GM19035 (cell line): ENCODE results near the gene E2F3.
A peak's percentile ranks its signal among the peaks of the same experiment; 100 is the strongest.

ENCODE experiments used
- ATAC-seq: cut with Tn5 transposase; IDR thresholded peaks from one replicate; pipeline ENCODE4 v1.9.1; 2021; ENCODE audit not compliant: unreplicated experiment

The E2F3 gene

DNA sequence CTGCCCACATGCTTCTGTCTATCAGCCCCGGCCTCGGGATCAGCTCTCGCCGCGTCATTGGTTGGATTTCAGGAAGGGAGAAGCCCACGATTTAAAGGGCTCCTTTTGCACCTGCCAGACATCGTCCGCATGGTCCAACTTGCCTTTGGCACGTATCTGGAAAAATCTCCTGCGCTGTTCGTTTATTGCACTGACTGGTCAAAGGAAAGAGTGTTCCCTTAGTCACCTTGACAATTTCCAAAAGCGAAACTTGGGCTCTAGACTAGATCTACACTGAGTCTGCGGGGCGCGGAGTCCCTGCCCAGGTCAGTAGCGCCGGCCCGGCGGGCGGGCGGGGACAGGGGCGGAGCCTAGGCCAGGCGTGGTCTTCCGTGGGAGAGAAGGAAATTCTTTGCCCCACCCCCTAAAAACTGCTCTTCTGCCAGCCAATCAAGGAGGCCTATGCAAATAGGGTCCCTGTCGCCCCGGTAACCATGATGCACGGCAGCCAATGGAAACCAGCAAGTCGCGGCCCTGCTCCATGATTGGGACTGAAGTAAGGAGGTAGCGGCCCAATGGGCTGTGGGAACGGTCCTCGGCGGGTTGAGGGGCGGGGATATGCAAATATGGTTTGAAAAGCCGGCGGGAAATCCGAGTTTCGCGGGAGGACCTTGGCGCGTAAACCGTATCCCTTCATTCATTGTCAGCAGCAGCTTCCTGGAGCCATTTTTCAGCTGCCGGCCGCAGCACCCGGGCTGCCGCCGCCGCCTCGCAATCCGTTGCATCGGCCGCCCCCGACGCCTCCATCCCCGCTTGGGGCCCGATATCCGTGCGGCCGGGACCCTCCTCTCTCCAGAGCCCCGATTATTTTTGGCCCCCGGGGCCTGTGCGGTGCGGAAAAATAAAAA, at the start of gene E2F3:
Gene E2F3 (plus strand): TSS at position 675 of the 887 bp plus-strand sequence. CDS start 354 bp downstream, outside the sequence.
- peak; percentile 80 for ATAC-seq

DNA sequence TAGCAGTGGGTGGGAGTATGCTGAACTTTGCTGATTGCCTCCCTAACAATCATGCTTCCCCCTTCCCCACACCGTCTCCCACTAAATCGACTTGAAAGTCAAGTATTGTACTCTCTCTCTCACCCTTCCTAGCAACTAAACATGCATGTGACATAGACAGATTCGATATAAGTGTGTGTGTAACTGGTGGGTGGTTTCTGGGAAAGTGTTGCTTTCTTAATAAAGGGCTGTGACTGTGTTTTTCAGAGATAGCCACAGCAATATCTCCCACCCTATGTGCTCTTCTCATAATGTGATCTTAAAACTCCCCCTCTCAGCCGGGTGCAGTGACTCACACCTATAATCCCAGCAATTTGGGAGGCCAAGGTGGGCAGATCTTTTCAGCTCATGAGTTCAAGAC, 49.3 kb upstream of the E2F3 start:
- no peak for ATAC-seq

DNA sequence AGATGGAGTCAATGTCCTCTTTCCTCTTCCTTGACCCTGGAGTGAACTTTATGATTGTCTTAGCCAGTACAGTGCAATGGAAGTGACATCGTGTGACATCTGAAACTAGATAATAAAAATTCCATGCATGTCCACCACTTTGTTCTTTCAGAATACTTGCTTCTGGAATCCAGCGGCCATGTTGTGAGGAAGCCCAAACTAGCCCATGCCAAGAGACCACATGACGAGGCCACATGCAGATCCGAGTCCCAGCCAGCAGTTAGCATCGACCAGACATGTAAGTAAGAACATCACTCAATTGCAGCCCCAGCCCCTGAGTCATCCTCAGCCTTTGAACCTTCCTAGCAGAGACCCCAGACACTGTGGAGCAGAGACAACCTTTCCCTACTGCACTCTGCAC, 48.5 kb upstream of the E2F3 start:
- ATAC-seq, result no peak

DNA sequence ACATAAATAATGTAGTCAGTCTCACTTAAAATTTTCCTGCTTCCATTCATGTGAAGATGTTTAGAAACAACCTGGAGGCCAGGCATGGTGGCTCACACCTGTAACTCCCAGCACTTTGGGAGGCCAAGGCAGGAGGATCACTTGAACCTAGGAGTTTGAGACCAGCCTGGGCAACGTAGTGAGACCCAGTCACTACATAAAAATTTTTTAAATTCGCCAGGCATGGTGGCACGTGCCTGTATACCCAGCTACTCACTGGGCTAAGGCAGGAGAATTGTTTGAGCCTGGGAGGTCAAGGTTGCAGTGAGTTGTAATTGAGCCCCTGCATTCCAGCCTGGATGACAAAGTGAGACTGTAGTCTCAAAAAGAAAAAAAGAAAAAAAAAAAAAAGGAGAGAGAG, 47.3 kb upstream of the E2F3 start:
- ATAC-seq, result no peak

DNA sequence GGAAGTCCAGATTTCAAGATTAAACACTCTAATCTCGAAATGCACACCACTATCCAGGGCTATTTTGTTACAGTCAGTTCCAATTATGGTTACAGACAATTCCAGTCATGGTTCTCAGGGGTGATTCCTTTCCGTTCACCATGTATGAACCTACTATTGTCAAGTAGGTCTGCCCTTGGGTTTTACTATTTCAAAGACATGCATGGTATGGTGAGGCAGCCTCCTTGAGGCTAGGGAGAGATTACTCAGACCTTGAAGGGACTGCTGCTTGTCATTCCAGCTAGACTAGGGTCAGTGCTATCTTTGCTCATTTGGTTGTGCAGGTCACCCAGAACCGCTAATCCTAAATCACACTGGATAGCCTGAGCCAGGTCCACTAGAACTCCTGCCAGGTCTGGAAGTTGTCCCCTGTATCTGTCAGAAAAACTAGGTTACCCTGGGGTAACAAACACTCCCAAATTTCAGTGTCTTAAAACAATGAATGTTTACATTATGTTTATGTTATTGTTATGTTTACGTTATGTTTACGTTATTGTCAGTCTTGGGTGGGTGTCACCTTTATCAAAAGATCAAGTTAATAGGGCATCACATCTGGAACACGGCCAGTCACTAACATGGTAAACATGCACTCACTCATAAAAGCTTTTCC, 41.1 kb upstream of the E2F3 start:
- no peak for ATAC-seq

DNA sequence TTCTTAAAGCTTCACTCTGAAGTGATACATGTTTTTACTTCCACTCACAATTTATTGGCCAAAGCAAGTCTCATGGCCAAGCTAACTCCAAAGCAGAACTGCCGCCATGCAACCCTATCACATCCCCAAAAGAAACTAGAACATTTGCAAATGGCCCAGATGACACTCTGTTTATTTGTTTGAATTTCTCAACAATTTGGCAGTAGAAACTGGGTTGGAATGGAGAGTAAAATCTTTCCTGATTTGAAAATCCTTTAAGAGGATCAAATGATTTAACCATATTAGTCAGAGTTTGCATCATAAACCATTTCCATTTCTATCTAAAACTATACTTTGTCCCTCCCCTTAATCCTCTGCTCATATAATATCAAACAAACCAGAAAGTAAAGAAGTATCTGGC, 39.1 kb upstream of the E2F3 start:
- no peak for ATAC-seq

DNA sequence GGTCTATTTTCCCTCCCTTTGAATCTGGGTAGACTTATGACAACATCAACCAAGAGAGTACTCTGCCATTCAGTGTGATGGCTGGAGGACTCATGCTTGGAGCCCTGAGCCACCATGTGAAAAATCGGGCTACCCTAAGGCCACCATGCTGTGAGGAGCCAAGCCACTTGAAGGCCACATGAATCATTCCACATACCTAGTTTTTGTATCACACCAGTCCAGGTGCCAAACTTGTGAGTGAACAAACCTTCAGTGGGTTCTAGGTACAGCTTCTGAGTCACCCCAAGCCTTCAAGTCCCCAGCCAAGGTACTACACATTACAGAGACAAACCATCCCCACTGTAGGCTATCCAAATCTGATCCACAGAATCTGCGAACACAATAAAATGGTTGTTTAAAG, 37.4 kb upstream of the E2F3 start:
- ATAC-seq, result no peak

DNA sequence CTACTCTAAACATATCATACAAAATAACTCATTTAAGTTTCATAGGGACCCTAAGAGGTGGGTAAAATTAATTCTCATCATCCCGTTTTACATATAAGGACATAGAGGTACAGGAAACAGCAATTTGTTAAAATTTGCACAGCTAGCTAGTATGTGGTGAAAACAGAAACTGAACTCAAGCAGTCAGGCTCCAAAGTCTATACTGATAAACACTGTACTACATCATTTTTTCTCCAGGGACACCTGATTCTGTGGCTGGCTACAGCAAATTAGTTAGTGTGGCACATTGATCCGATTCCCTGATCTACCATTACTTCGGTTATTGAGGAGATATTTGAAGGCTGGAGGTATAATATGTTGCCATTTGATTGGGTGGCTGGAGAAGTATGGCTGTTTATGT, 36.2 kb upstream of the E2F3 start:
- no peak for ATAC-seq

DNA sequence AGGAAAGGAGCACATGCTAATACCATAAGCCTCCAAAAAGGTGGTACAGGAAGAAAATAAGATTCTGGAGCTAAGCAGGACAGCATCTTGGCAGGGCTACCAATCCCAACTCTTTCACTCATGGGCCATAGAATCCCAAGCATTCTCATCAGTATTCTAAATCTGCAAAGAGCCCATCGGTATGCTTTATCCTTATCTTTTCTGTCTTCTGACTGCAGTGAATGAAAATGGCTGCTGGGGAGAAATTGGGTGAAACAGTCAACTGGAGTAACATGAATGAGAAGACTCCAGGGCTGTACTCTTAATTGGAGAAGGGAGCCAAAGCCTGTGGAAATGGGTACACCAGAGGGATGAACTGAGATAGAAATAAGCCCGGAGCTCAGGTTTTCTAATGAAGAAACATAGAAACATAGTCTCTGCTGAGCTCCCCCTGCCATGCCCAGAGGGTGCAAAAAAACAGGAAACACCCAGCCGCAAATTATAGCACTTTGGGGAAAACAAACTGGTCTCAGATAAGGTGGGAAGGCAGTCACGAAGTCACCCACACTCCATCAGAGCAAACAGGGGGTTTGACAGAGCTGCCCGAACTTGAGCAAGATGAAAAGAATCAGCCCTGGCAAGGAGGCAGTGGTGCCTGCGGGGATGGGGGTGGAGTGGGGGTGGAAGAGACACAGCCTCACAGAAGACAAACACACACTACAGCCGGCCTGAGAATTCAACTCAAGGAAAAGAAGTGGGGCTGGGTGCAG, 35.4 kb upstream of the E2F3 start:
- no peak for ATAC-seq

DNA sequence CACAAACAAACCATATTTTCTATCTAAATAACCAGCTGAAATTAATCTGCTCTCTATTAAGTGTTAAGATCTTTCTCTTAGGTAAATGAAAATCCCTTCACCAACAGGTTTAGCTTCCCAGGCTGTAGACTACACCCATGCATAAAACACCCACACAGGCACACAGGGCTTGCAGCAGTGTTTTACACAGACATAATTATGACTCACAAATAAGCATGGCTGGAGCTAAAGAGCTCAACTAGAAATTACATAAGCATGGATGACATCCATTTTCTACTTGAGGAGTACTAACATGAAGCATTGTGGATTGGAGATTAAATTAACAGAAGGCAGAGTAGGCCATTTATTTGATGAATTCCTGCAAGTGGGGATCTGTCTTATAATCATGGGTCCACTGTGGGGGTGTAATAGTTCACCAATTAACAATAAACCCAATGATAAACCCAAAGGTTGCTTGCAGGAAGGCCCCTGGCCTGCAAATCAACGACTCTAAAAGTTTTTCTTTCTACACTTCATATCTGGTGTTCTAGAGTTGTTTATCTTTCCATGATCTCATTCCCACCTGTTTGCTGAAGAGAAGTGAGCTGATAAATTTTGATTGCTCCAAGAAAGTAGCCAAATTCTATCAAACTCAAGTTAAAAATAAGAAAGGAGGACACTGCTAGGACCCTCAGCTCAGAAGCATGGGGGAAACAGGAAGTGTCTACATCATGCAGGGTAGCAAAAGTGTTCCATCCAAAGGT, 33.8 kb upstream of the E2F3 start:
- no peak for ATAC-seq

DNA sequence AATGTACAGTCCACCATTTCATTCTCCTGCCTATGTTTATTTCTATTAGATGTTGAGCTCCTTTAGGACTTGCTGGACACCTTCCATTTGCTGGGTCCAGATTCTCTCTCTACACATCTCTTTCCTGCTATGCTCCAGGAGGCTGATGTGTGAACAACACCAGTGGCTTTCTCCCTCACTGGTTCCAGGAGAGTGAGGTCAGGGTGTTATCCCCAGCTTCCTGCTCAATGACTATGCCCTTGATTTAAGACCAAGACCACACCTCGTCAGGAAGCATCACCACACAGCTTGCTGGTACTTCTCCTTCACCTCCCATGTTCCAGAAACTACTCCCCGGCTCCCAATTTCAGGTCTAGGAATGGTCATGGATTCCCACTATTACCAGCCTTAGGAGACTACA, 31.3 kb upstream of the E2F3 start:
- ATAC-seq, result no peak

DNA sequence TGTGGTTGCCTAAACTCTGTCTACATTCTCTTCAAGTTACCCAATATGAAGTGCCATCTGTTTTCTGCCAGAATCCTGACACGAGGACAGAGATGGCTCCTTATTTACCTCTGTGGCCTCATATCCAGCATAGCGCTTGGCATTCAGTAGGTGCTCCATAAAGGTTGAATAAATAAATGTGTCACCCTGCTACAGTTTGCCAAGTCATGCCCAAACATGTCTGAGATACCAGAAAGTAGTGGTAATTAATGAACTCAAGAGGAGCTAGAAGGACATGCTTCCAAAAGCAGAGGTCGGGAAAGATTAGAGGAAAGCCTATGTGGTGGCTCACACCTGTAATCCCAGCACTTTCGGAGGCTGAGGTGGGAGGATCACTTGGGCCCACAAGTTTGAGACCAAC, 30.9 kb upstream of the E2F3 start:
- no peak for ATAC-seq

DNA sequence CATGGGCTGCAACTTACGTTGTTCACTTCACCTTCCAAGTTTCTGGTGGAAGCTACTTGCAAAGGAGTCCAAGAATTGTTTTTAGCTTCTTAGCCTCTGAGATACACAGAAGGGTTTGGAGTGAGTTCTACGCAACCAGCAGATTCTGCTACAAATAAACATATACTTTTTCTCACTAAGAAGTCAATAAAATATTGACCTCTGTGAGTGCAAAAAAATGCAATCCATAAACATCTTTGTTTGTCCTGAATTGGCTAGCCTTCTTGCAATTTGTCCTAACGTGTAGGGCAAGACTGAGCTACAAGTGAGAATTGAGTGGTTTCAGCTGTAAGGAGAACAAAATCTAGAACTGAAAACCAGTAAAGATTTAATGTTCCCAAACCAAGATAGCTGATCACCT, 26.2 kb upstream of the E2F3 start:
- ATAC-seq, result no peak

DNA sequence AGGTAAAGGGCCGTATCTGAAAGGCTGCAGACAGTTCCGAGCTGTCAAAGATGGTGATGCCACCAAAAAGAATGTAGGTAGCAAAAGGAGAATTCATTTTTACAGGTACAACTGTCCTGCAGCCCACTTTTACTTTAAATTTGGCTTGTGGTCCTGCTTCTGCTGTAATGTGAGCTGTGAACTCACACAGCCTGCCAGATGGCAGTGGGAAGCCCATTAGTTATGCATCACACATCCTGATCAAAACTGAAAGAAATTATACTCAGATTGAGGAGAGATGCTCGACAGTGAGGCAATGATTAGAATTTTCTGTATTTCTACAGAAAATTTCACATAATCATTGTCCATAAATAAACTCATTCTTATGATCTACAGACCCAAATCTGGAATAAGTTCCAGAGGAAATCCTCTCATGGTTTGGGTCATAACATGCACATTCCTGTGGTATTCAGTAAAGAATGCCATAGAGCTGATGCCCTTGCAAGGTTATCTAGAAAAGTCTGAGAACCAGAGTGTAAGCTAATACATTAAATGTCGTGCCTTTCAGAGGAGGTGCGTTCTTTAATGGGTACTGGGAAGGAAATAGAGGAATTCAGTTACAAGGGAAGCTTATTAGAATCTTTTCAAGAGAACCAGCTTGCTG, 23.9 kb upstream of the E2F3 start:
- peak; percentile 64 for ATAC-seq

DNA sequence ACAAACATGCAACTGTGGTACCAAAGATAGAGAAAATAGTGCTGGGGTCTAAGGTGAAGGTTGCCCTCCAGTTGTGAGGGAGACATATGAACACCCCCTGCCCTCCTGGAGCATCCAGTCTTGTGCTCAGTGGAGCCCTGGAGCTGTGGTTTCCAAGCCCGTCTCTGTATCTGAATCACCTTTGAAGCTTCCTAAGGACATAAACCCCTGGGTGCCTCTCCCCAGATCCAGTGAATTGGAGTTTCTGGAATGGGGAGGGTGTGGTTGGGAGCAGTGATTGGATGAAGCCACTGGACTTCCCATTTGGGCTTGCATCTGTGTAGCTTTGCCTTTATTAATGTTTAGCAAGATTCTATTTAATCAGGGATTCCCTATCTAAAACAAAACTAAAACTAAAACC, 22.4 kb upstream of the E2F3 start:
- ATAC-seq, result no peak

DNA sequence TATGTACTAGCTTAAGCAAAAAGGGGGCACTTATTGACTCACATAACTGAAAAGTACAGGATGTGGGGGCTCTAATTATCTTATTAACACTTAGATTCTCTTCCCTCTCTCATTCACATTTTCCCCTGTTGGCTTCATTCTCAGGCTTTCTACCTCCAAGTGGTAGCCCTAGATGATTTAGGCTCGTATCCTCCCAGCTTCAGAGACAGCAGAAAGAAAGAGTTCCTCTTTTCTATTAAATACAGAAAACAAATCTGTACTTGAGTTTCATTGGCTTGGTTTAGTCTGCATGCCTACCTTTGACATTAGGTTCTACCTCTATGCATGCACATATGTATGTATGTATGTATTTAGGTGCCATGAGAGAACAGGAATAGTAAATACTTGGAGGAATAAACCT, 15.5 kb upstream of the E2F3 start:
- no peak for ATAC-seq

DNA sequence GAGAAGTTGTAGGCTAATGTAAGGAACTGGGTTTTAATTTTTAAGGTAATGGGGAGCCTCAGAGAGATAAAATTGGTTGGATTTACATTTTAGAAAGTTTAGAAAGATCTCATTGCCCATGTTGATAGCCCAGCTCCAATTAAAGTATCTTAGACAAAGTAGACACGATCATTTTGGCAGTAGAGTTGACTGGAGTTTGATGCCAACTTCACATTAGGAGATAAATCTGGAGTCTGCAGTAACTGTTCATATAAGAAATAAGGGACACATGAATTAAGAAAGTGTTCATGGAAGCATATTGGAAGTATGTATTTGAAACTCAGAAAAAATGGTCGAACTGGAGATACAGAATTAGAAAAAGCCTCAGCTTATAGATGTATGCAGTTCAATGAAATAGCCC, 12.6 kb upstream of the E2F3 start:
- ATAC-seq, result no peak

DNA sequence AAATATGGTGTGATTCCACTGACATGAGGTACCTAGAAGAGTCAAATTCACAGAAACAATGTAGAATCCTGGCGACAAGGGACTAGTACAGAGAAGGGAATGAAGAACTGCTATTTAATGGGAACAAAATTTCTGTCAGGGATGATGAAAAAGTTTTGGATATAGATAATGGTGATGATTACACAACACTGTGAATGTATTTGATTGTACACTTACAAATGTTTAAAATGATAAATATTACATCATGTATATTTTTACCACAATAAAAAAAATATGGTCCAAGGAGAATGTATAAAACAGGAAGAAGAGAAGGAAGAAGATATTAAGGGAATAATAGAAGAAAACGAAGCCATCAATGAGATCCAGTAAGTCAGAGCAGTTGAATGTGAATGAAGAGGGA, 8.4 kb upstream of the E2F3 start:
- ATAC-seq, result no peak

DNA sequence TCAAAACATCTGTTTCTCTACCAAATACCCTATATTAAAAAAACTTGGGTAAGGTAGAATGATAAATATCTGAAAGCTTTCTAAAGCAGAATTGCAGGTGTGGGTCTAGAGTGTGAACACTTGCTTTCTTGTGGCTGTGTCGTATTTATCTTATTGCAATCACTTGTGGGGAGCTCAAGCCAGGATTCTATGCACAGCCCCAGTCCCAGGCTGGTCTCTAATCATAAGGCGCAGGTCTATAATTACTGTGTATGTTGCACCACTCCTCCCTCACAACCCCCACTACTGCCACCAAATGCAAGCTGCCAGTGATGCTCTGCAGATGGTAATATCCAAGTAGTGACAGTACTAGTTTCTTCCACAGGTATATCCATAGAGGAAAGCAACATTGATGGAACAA, 2.2 kb upstream of the E2F3 start:
- ATAC-seq, result no peak

DNA sequence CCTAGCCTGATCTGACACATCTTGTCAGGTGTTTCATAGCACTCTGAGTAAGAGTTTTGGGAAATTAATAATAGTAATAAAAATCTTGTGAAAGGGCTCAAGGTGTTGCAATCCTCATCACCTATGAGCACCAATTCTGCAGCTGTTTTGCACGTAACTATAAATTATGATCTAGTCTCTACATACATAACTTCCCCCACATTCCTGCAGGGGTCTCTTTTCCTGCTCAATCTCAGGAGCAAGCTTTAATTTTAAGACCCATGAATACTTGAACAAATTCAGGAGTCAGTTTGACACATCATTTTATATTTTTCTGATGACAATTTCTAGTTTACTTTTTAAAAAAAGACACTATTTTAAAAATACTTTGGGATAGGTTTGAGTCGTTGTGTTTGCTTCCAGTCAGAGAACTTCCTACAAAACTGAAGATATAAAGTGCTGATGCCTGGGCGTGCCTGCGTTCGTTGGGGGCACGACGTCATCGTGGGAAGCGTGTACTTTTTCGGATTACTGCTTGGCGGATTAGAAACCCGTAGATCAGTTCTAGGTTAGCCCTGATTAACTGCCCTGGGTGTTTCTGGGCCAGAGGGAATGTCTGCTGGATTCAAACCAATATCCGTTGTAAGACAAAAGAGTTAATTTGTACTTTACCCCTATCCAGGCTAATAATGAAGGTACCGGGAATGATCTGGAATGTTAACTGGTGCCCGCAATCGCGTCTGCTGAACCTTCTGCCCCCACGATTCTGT, 1.0 kb upstream of the E2F3 start:
- ATAC-seq, result no peak
